ENCODE measurements around the gene C10orf143. TPM values are rescaled to one million over a fixed set of nuclear protein-coding genes. Genes with fewer than 3 reads are reported as not detected.

C10orf143 gene
- total RNA-seq, 3 donors from 2014 or later: 3.0 to 4.5 (median 4.2) TPM

DNA sequence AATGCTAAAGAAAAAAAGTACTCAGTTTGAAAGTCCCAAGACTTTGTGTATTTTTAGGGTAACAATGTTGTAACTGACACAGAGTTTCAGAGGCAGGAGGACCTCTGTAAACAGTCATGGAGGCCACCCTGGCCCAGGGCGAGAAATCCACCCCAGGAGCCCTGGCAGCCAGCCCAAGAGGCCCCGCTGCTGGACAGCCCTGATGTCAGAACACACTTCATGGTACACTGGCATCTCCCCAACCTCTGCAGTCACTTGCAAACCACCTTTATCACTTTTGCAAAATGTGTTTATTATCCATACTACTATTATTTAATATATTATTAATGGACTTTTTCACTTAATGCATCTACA lies 30.2 kb downstream of the C10orf143 start:
- Mint-ChIP-seq H3K27me3 (ENCODE audit: low read depth) (no peaks in the 10 kb centered on the region), H3K4me3 (no peak overlapping the region), H3K9me3 (peaks cover 6% of the 10 kb centered on the region), H3K4me1 (ENCODE audit: low read depth) (no peaks in the 10 kb centered on the region), H3K36me3 (ENCODE audit: insufficient read depth) (peaks cover 30% of the 10 kb centered on the region)
- DNase-seq (no peak), ATAC-seq (no peak)

DNA sequence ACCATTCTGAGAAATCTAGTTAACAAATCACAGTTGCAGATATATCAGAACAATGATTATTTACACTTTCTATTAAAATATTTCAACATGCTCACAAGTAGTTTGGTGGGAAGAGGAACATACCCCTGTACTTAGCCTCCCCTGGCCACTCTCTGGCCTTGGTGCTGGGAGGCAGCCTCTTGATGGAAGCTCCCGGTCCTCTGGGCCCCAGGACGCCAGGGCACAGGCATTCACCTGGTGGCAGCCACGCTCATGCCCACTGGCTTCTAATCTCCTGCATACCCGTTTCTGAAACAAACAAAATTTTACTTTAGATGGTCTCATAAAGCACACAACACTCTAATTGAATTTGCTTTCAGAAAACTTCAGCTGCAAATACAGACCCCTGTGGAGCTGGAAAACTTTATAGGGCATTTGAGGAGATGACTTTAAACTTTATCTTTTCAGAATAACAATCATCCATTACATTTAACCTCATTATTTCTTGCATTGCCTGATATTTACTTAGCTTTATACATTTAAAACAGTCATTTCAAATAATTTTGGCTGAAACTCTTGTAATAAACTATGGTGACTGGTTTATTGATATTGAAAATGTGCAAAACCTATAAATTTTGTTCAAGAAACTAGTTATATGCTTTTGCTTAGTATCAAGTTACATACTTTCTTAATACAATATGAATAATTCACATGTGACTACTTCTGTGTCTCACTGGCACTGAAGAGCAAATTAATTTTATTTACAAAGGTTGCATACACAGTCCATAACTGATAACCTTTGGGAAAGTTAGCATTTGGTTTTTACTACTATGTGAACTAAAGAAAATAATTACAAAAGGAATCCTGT lies 30.8 kb downstream of the C10orf143 start:
- no peak for DNase-seq
- Mint-ChIP-seq H3K4me1 (ENCODE audit: low read depth) (no peaks in the 10 kb centered on the region), H3K27me3 (ENCODE audit: low read depth) (no peaks in the 10 kb centered on the region), H3K9me3 (peaks cover 6% of the 10 kb centered on the region), H3K4me3 (no peak overlapping the region), H3K36me3 (ENCODE audit: insufficient read depth) (peaks cover 35% of the 10 kb centered on the region)
- no peak for ATAC-seq

DNA sequence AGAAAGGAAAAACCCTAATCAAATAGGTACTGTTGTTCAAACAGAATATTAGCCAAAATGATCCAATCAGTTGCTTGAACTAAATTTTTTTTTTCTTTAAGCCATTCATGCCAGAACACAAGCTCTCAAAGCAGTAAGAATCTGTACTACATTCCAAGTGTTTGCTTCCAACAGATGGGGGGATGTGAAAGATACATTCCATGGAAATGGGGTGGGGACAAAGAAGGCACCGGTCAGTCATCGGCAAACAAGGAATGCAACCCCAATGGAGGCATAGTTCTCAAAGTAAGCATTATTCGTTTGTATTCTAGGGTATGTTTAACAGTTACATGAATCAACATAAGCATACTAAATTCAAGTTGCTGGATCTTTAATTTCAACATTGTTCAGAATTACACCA lies 32.5 kb downstream of the C10orf143 start:
- H3K4me3 Mint-ChIP-seq: no peak overlapping the region
- ATAC-seq (no peak), DNase-seq (no peak)
- no peaks in the 10 kb centered on the region for H3K4me1 Mint-ChIP-seq (ENCODE audit: low read depth)
- no peaks in the 10 kb centered on the region for H3K27me3 Mint-ChIP-seq (ENCODE audit: low read depth)
- H3K36me3 Mint-ChIP-seq (ENCODE audit: insufficient read depth): peaks cover 43% of the 10 kb centered on the region
- H3K9me3 Mint-ChIP-seq: no peaks in the 10 kb centered on the region

DNA sequence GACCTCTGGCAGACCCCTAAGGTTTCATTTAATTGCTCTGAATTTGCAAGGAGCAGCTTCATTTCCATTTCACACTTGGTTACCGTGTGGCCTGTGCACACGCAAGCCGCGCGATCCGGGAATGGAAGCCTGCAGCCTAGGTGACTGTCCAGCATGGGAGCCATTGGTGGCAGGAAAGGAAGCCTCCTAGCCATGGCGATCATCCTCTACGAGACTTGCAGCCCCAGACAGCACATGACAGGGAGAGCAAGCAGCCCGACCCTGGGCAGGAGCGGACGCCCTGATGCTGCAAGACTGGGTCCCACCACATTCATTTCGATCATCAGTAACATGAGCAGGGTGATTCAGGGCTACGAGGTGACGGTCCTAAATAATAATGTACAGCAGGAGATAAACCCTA lies 33.9 kb downstream of the C10orf143 start:
- DNase-seq: no peak
- H3K36me3 Mint-ChIP-seq (ENCODE audit: insufficient read depth): peaks cover 49% of the 10 kb centered on the region

DNA sequence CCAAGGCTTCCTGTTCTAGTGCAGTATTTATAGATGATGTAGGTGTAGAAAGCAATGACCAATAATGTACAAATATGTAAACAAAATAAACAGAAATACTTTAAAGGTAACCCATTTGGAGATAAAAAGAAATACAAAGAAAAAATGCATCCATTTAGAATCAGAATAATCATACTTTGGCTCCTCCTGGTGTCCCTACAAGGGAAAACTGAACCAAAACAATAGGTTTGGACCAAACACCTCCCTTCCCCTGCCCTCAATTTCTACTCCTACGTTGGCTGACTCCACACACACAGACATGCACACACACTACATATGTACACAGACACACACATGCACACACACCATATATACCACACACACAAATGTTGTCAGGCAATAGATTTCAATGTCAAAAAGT lies 36.0 kb downstream of the C10orf143 start:
- peaks cover 6% of the 10 kb centered on the region for H3K9me3 Mint-ChIP-seq
- ATAC-seq: no peak
- H3K27me3 Mint-ChIP-seq (ENCODE audit: low read depth): no peaks in the 10 kb centered on the region
- H3K4me1 Mint-ChIP-seq (ENCODE audit: low read depth): no peaks in the 10 kb centered on the region
- H3K4me3 Mint-ChIP-seq: no peak overlapping the region
- DNase-seq: no peak
- H3K36me3 Mint-ChIP-seq (ENCODE audit: insufficient read depth): peaks cover 48% of the 10 kb centered on the region

More for the DNA sequence above, 33.9 kb downstream of the C10orf143 start:
- peaks cover 6% of the 10 kb centered on the region for H3K9me3 Mint-ChIP-seq
- H3K4me1 Mint-ChIP-seq (ENCODE audit: low read depth): no peaks in the 10 kb centered on the region
- no peak overlapping the region for H3K4me3 Mint-ChIP-seq
- no peak for ATAC-seq
- no peaks in the 10 kb centered on the region for H3K27me3 Mint-ChIP-seq (ENCODE audit: low read depth)

DNA sequence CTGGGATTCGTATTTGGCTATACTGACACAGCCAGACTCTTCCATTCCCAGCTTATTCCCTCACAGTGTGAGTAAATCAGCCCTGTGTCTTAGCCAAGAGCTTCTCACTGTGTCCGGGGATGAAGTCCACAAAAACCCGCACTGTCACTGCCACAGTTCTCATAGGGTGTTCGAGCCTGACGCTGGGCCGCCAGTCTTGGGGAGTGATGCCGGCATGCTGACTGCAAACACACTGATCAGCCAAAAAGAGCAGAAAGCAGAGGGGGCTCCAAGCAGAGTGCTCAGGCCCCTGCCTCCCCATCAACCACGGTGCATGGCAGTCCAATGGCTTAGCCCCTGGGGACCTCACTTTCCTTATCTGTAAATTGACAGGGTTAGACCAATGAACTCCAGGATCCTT lies 36.7 kb downstream of the C10orf143 start:
- ATAC-seq: no peak
- Mint-ChIP-seq H3K4me1 (ENCODE audit: low read depth) (no peaks in the 10 kb centered on the region), H3K27me3 (ENCODE audit: low read depth) (no peaks in the 10 kb centered on the region), H3K4me3 (no peak overlapping the region), H3K36me3 (ENCODE audit: insufficient read depth) (peaks cover 42% of the 10 kb centered on the region), H3K9me3 (peaks cover 6% of the 10 kb centered on the region)
- DNase-seq: no peak

DNA sequence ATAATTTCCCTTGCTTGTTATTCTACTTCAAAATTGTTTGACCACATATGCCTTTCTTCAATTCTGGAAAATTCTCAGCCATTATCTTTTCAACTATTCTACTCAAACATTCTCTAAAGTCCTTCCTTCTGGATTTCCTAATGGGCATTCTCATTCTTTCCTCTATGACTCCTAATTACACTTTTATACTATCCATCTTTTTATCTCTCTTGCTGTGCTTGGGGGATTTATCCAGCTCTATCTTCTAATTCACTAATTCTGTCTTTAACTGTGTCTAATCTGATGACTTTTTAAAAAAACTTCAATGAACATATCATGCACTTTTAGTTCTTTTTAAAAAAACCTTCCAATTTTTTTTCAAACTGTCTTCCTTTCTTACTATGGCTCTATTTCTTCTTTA lies 38.4 kb downstream of the C10orf143 start:
- DNase-seq (no peak), ATAC-seq (no peak)
- no peaks in the 10 kb centered on the region for H3K4me1 Mint-ChIP-seq (ENCODE audit: low read depth)
- peaks cover 6% of the 10 kb centered on the region for H3K9me3 Mint-ChIP-seq
- H3K27me3 Mint-ChIP-seq (ENCODE audit: low read depth): no peaks in the 10 kb centered on the region
- peaks cover 44% of the 10 kb centered on the region for H3K36me3 Mint-ChIP-seq (ENCODE audit: insufficient read depth)
- no peak overlapping the region for H3K4me3 Mint-ChIP-seq

DNA sequence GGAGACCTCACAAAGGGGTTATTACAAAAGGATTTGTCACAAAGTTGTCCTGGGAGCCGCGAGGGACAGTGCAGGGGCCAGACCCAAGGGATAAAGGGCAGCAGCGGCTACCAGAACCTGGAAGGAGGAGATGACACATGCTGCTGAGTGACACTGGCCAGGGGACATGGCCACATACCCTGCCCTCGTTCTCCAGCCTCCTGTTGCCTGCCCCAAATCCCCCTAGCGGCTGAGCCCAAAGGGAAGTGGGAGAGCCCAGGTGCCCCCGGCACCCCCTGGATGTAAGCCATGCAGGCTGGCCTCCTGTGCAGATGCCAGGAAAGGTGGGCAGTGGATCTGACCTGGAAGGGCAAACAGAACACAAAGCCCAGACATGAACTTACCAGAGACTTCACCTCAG lies 42.7 kb downstream of the C10orf143 start:
- no peak overlapping the region for H3K4me3 Mint-ChIP-seq
- no peak for DNase-seq
- no peaks in the 10 kb centered on the region for H3K4me1 Mint-ChIP-seq (ENCODE audit: low read depth)
- H3K36me3 Mint-ChIP-seq (ENCODE audit: insufficient read depth): peaks cover 26% of the 10 kb centered on the region
- H3K9me3 Mint-ChIP-seq: peaks cover 6% of the 10 kb centered on the region
- no peaks in the 10 kb centered on the region for H3K27me3 Mint-ChIP-seq (ENCODE audit: low read depth)
- no peak for ATAC-seq

DNA sequence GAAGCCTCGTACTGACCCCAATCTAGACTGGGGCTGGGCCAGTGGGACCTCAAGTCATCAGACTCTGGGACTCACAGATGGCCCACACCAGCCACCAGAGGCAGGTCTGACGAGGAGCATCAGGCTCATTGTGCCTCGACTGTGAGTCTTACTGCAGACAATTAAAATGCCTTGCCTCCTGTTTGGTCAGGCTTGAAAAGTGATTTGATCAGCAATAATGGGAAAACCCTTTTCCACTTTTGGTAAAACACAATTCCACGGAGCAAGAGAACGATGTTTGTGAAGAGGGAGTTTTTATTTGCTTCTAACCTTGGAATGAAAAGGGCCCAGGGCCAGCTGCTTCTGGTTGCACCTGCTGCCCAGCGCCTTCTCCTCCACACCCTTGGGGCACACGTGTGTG lies 43.9 kb downstream of the C10orf143 start:
- DNase-seq: no peak
- Mint-ChIP-seq H3K9me3 (no peaks in the 10 kb centered on the region), H3K4me3 (no peak overlapping the region), H3K4me1 (ENCODE audit: low read depth) (no peaks in the 10 kb centered on the region), H3K27me3 (ENCODE audit: low read depth) (no peaks in the 10 kb centered on the region), H3K36me3 (ENCODE audit: insufficient read depth) (peaks cover 20% of the 10 kb centered on the region)
- ATAC-seq: no peak

DNA sequence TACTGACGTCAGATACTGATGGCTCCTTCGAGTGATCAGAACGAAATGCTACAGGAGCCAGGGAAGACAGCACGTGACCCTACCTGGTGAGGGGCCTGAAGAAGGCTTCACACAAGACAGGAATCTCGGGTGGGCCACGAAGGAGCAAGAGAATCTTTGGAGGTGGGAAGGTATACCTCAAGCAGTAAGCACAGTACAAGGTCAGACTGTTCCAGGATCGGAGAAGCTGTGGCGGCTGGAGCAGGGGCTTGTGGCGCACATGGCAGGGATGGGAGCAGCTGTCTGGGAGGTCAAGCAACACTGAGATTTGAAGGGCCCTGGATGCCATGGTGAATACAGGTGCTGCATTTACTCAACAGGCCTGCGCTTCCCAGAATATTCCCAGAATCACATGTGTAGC lies 45.4 kb downstream of the C10orf143 start:
- no peak for DNase-seq
- H3K9me3 Mint-ChIP-seq: no peaks in the 10 kb centered on the region
- peaks cover 20% of the 10 kb centered on the region for H3K36me3 Mint-ChIP-seq (ENCODE audit: insufficient read depth)
- no peaks in the 10 kb centered on the region for H3K27me3 Mint-ChIP-seq (ENCODE audit: low read depth)
- ATAC-seq: no peak
- H3K4me1 Mint-ChIP-seq (ENCODE audit: low read depth): no peaks in the 10 kb centered on the region
- H3K4me3 Mint-ChIP-seq: no peak overlapping the region

DNA sequence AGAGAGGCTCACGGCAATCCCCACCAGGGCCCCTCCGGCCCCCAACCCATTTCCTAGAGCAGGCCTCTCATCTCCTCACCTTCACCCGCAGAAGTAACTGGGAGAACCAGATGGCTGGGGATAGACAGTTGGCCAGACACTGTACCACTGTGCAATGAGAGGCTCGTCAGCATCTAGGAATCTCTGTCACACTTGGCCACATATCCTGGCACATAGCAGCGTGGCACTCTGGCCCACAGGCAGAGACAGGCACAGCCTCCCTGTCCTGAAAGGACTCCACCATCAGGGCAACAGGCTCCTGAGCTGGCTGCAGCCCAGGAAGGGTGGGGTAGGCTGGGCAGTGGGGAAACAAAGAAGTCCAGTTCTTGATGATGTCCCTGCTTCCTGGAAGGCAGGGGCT lies 45.8 kb downstream of the C10orf143 start:
- ATAC-seq (no peak), DNase-seq (no peak)
- Mint-ChIP-seq H3K4me3 (no peak overlapping the region), H3K27me3 (ENCODE audit: low read depth) (no peaks in the 10 kb centered on the region), H3K36me3 (ENCODE audit: insufficient read depth) (peaks cover 20% of the 10 kb centered on the region), H3K4me1 (ENCODE audit: low read depth) (no peaks in the 10 kb centered on the region), H3K9me3 (no peaks in the 10 kb centered on the region)

DNA sequence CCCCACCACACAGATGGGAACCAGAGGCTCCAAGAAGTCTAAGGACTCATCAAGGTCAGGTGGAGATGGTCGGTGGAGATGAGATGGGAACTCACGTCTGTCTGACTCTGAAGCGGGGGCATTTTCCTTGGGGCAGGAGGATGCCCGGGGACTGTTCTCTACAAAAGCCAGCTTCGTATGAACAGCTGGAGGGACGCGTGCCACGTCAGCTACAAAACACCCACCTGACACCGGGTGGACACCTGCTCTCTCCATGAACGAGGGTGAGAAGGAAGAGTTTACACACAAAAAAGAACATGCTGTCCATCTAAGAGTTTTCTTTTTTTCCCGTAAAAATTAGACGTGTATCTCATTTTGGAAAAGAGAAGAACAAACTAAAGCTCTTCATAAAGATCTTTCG lies 47.7 kb downstream of the C10orf143 start:
- H3K4me1 Mint-ChIP-seq (ENCODE audit: low read depth): no peaks in the 10 kb centered on the region
- peaks cover 20% of the 10 kb centered on the region for H3K36me3 Mint-ChIP-seq (ENCODE audit: insufficient read depth)

DNA sequence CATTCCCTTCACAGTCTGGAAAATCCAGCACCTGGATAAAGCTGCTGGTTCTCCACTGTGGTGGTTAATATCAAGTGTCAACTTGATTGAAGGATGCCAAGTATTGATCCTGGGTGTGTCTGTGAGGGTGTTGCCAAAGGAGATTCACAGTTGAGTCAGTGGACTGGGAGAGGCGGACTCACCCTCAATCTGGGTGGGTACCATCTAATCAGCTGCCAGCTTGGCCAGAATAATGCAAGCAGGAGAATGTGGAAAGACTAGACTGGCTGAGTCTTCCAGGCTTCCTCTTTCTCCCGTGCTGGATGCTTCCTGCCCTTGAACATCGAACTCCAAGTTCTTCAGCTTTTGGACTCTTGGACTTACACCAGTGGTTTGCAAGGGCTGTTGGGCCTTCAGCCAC lies 48.4 kb downstream of the C10orf143 start:
- no peak overlapping the region for H3K4me3 Mint-ChIP-seq
- H3K27me3 Mint-ChIP-seq (ENCODE audit: low read depth): no peaks in the 10 kb centered on the region
- DNase-seq (no peak), ATAC-seq (no peak)
- no peaks in the 10 kb centered on the region for H3K4me1 Mint-ChIP-seq (ENCODE audit: low read depth)
- H3K9me3 Mint-ChIP-seq: no peaks in the 10 kb centered on the region
- peaks cover 13% of the 10 kb centered on the region for H3K36me3 Mint-ChIP-seq (ENCODE audit: insufficient read depth)

More for the DNA sequence above, 47.7 kb downstream of the C10orf143 start:
- DNase-seq (no peak), ATAC-seq (no peak)
- H3K9me3 Mint-ChIP-seq: no peaks in the 10 kb centered on the region
- H3K4me3 Mint-ChIP-seq: no peak overlapping the region
- H3K27me3 Mint-ChIP-seq (ENCODE audit: low read depth): no peaks in the 10 kb centered on the region

DNA sequence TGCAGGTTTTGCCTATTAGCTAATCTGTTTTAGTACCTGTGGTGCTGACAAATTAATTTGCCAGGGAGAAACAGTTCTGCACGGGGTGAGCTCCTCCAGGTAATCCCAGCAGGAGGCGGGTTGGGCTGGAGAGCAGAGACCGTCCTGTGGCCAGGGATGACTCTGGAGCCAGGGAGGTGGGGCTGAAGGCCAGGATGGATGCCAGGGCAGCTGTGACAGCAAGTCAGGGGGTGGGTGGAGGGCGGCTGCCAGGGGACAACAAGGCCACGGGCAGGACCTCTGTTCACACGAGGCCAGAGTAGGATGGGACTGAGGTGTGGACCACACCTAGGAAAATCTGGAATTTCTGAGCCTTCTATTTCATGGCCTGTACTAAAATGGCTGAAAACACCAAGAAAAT lies 48.9 kb downstream of the C10orf143 start:
- no peaks in the 10 kb centered on the region for H3K9me3 Mint-ChIP-seq
- no peaks in the 10 kb centered on the region for H3K4me1 Mint-ChIP-seq (ENCODE audit: low read depth)
- peaks cover 11% of the 10 kb centered on the region for H3K36me3 Mint-ChIP-seq (ENCODE audit: insufficient read depth)
- ATAC-seq: no peak
- no peak for DNase-seq
- no peaks in the 10 kb centered on the region for H3K27me3 Mint-ChIP-seq (ENCODE audit: low read depth)
- H3K4me3 Mint-ChIP-seq: no peak overlapping the region

DNA sequence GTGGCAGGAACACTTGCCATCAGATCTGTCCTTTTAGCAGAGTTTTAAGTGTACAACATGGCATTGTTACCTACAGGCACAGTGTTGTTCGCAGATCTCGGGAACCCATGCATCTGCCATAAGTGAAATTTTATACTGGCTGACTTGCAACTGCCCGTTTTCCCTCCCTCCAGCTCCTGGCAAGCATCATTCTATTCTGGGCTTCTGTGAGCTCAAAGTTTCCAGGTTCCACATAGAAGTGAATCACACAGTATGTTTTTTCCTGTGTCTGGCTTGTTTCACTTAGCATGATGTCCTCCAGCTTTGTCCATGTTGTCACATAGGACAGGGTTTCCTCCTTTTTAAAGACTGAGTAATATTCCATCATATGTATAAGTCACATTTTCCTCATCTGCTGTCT lies 56.6 kb downstream of the C10orf143 start:
- no peaks in the 10 kb centered on the region for H3K36me3 Mint-ChIP-seq (ENCODE audit: insufficient read depth)
- H3K27me3 Mint-ChIP-seq (ENCODE audit: low read depth): no peaks in the 10 kb centered on the region
- H3K4me1 Mint-ChIP-seq (ENCODE audit: low read depth): no peaks in the 10 kb centered on the region
- no peak overlapping the region for H3K4me3 Mint-ChIP-seq
- no peaks in the 10 kb centered on the region for H3K9me3 Mint-ChIP-seq
- DNase-seq: no peak
- ATAC-seq: no peak

Measured in activated T-cell treated with anti-CD3 and anti-CD28 coated beads, Interleukin-2, amount 50 U/mL, for 4 hours (primary cell).